Prostate gland (tissue), 2 donors: ENCODE measurements around the gene MICAL3.

Experiments
- CTCF ChIP-seq, 4 experiments: fragments of 200-600 bp in 2 of 4; fragments of 450-650 bp in 2 of 4; sonication (generic) in 2 of 4; IDR thresholded peaks; 1 replicate in 3 of 4; 2 replicates in 1 of 4; pipeline ENCODE4 v1.5.1; 2016 to 2019; ENCODE audit warnings: antibody characterized with exemption in 4 of 4, mild to moderate bottlenecking in 2 of 4, moderate library complexity in 2 of 4
- POLR2A ChIP-seq: fragments of 450-650 bp; IDR thresholded peaks from one replicate; pipeline ENCODE4 v1.6.1; 2016; ENCODE audit warnings: antibody characterized with exemption, mild to moderate bottlenecking
- POLR2AphosphoS5 ChIP-seq: sonication (generic); formaldehyde crosslinking; IDR thresholded peaks from one replicate; pipeline ENCODE4 v1.6.1; 2017; ENCODE audit warnings: antibody characterized with exemption

GRCh38 chr22:17990147-17990546 lies 34.2 kb downstream of the MICAL3 start:
- no peak for TF ChIP-seq POLR2AphosphoS5
- TF ChIP-seq CTCF (IDR thresholded peaks at IDR 0.05), result no peak
- no peak for TF ChIP-seq POLR2A
